Measurements from ENCODE around the gene ZSCAN30.

The ZSCAN30 gene

DNA sequence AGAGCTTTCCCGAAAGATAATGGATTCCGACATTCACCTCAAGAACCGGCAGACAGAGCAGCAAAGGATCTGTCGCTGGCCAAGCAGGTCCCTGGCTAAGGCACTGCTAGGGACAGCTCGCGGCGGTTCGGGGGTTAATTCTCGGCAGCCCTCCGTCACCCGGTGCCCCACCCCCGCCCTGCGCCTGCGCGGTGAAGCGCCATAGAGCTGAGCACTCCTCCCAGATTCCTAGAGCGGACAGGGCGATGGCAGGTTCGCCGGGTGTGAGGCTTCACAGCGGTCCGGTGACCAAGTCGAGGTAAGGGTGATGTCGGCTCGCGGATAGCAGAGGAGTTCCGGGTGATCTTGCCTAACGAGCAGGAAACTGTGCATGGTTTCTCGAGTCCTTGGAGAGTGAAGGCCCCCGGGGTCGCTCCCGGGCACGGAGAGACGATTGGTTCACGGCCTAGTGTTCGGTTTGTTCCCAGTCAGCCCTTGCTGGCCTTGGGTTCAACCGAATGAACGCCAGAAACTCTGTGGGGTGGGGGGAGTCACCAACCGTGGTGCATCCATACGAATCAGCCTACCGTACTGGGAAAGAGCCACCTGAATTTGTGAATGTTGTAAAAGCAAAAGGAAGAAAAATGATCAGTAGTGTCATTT, at the start of gene ZSCAN30:
ZSCAN30 (minus strand) TSS at position 136 of the 642 bp plus-strand sequence. CDS start 25,877 bp downstream, outside the sequence.
- peak; percentile 95 for DNase-seq

DNA sequence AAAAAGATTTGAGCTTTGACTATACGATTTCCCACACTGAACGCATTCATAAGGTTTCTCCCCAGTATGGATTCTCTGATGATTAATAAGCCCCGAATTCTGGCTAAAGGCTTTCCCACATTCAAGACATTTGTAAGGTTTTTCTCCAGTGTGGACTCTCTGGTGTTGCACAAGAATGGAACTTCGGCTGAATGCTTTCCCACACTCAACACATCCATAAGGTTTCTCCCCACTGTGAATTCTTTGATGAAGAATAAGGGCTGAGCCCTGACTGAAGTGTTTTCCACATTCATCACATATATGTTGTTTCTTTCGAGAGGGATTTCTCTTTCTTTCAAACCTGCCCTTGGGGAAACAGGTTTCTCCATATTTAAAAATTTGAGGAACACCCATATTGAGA, 47.3 kb upstream of the ZSCAN30 start:
- DNase-seq: no peak

DNA sequence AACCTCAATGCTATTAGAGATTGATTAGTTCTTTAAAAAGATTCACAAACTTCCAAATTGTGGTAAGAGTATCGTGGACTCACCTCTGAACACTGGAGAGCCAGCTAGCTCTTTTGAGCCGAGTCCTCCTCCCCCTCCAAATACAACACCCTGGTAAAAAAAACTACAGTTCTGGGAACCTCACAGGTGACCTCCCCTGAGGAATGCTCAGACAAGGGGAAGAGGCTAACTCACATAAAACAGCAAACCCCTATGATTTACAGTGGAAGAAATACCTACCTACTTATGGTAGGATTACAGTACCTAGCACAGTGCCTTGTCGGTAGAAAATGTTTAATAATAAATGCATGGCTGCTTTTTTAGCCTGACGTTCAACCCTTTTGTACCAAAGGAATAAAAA, 45.8 kb upstream of the ZSCAN30 start:
- no peak for DNase-seq

DNA sequence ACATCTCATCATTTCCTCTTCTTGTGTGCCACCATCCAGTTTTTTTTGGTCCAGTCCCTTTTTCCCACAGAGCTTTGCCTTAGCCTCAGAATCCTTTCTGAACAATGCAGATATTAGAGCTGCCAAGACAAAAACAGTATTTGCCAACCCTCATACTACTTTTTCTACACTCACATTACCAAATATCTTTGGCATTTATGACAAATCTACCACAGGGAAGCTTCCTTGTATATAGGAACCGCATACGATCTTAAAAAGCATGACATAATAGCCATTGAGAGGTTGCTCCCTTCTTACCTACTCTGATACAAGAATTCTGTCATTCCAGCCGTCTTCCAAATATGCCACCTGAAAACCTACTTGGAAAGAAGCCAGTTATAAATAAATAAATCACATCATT, 44.8 kb upstream of the ZSCAN30 start:
- no peak for DNase-seq

DNA sequence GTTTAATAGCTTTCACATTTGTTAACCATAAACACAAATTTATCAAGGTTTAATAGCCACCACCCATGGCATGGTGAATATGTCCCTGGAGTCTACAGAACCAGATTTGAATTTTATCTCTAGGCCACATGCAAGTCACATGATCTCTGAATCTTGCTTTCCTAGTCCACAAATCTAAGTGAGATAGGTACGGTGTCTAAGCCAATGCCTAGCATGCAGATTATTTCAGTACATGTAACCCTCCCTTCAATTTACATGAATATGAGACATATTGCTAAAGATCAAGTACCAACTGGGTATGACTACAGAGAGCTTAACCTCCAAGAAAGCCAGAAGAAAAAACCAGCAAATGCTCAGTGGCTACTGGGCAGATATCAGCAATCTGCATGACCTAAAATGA, 44.2 kb upstream of the ZSCAN30 start:
- no peak for DNase-seq

DNA sequence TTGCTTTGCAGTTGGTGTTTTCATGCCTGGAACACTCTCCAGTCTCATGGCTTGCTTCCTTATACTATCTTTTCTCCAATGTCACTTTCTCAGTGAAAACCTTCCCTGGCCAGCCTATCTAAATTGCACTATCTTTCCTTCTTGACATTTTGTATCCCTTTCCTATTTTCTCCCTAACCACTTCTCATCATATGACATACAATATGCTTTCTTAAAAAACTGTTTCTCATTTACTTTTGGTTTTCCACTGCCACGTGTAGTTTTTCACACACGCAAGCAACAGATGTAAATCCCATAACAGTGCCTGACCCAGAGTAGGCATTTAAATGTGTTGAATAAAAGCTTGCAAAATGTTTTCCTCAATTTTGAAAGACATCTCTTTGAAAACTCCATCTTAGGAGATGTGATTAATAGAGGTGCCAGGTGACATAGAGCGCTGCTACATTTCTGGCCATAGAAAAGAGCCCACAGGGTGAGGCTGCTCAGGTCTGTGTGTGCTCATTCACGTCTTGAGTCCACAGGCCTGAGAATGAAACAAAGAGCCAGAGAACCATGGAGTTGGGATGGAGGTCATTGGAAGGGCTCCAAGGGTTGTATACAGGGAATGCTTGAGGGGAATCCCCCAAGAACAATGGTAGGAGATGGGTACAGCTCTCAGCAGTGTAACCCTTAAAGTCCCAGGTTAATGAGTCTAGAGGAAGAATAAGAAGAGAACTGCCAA, 41.5 kb upstream of the ZSCAN30 start:
- DNase-seq: no peak

DNA sequence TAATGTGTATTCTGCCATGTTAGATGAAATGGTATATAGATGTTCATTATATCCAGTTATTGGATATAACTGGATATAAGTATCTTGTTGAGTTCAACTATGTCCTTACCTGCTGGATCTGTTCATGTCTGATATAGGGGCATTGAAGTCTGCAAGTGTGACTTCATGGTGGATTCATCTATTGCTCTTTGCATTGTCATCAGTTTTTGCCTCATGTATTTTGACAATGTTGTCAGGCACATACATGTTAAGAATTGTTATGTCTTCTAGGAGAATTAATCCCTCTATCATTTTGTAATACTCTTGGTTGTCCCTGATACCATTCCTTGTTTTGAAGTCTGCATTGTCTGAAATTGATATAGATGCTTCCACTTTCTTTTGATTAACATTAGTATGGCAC, 38.8 kb upstream of the ZSCAN30 start:
- DNase-seq: no peak

DNA sequence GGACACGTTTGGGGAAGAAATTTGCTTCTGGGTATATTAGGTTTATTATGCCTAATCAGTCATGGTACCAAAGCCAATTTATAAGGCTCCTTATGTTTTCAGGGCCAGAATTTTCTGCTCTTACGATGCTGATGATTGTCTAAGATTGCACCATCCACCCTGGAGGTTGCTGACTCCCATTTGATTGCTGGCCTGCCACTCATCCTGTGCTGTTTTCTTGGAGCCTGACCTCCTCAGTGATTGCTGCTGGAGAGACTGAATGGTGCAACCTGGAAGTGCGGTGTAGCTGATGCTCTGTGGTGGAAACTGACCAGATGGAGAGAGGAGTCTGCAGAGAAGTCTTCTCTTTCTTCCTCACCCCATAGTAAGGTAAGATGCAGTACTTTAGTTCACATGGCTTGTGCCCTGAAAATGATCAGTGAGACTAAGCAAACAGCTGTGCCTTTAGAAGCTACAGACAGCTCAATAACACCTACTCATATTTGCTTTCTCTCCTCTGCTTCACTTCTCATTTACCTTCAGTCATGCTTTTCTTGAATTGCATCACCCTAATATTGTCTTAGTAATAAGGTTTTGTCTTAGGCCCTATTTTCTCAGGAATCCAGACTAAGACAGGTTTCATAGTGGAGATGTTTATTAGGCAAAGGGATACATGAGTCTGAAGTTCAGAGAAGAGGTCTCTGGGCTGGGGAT, 36.8 kb upstream of the ZSCAN30 start:
- no peak for DNase-seq

DNA sequence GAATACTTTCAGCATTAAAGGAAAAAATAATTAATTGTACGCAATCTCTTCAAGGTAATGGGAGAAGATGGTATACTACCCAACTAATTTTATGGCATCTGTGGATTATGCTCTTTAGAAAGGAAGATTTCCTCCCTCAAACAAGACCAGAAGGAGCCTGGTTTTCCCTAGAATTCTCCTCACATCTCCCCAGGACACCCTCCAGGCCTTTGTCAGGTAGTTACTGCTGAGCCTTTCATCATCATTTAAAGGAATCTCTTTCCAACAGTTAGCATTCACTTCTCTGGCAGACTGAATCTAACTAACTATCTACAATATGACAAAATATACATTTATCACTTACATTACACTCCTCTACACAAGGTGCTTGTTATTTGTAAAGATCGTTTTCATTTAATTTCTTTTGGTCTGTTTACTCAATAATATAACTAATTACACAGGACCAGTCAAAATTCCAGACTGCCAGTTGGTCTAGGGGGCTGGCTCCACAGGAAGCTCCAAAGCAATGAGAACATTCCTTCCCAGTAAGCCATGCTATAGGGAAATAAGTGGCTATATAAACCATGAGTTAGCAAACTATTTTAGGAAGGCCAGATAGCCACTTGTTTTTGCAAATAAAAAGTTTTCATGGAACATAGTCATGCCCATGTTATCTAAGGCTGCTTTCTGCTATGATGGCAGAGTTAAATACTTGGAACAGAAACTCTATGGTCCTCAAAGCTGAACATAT, 35.1 kb upstream of the ZSCAN30 start:
- no peak for DNase-seq

DNA sequence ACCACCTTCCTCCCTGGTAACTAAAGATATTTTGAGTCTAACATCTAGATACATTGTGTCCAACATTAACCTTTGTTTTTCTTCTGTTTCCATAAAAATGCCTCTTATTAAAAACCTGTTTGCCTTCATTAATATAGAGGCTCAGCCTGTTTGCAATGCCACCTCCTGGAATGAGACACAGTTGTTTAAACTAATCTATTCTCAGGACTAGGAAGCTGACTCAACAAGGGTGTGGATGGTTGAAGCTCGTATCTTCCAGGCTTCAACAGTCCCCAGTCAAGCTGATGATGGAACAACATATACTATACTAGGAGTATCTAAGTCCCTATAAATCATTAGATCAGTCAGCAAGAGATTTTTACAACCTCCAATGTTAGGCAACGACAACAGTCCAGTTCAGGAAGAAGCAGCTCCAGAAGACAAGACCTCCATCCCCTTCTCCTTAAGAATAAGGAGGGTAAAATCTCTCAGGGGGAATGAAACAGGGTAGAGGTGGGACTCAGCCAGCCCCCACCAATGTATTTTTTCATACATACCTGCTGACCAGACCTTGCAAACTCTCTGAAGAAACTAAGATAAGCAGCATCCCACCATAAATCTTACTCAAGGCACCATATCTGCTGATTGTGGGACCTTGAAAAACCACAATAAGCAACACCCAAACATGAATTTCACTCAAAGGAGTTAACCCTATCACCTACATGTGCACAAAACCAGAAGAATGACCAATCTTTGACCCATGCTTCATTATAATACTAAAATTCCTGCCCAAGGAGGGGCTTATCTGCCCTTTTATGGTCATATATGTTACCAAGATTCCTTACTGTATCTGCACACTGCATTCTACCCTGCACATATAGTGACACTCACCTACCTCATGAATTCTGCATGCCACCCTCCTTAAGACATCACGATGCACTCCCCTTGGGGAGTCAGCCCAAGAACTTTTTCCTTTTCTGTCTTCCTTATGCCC, 32.7 kb upstream of the ZSCAN30 start:
- DNase-seq: no peak

DNA sequence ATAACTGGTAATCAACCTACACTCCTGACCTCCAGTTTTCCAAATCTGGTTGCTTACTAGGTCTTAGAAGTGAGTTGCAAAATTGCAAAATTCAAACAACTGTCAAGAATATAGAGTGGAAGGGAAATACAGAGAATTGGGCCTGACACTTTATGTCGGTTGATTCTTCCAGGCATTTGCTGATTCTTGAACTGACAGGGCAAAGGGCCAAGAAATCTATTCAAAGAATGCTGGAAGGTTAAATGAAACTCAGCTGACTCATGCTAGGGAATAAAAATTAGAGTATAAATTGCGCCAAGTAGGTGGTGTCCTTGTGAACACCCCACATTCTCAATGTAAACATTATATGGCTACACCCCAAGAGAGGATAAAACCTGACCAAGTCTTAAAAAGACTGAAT, 21.5 kb upstream of the ZSCAN30 start:
- no peak for DNase-seq

DNA sequence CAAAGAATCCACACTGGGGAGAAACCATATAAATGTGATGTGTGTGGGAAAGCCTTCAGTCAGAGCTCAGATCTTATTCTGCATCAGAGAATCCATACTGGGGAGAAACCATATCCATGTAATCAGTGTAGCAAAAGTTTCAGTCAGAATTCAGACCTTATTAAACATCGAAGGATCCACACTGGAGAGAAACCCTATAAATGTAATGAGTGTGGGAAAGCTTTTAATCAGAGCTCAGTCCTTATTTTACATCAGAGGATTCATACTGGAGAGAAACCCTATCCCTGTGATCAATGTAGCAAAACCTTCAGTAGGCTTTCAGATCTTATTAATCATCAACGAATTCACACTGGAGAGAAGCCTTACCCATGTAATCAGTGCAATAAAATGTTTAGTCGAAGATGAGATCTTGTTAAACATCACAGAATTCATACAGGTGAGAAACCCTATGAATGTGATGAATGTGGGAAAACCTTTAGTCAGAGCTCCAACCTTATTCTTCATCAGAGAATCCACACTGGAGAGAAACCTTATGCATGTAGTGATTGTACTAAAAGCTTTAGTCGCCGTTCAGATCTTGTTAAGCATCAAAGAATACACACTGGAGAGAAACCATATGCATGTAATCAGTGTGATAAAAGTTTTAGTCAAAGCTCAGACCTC, 16.7 kb upstream of the ZSCAN30 start:
- DNase-seq: no peak

DNA sequence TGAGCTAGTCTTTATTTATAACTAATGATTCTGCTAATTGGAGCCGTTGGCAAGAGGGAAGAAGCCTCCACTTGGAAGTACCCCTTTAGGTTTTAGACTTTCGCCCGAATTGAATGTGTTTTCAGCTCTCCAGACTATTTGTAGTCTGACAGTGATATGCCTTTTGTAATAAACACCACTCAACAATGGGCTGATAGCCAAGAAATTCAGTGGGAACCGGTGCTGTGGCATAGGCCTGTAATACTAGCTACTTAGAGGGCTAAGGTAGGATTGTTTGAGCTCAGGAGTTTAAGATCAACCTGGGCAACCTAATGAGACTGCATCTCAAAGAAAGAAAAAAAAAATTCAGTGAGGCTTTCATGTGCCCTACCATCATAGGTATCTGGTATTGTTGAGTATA, 13.6 kb upstream of the ZSCAN30 start:
- no peak for DNase-seq

DNA sequence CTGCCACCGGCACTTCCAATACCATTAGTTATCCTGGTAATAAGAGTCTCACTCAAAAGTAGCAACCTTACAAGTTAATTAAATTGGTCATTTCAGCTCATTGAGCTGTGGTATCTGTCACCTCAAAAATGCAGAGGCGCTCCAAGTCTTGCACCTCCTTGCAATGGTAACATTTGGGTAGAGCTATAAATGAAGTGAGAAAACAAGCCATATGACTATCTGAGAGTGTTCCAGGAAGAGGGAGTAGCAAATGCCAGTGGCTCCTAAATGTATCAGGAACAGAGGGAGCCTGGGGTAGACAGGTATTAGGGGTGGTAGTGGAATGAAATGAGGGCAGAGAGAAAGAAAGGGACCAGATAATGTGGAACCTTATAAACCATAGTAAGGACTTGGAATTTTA, 6.0 kb upstream of the ZSCAN30 start:
- no peak for DNase-seq

DNA sequence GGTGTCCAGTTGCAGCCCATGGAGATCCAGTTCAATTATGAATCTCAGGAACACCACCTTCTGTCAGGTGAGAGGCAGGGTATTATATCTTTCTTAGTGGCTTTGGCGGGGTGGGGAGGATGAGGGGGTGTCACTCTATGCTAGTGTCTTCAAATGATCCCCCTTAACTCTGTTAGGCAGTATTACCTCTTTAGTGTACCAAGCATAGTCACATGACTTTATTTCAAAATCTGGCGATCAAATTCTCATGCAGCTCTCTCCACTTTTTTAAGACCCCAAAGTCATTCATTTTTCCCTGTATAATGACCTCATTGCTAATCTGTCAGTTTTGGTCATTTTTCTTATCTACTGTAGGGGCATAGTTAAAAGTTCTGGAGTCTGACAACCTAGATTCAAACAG, 1.1 kb upstream of the ZSCAN30 start:
- no peak for DNase-seq

DNA sequence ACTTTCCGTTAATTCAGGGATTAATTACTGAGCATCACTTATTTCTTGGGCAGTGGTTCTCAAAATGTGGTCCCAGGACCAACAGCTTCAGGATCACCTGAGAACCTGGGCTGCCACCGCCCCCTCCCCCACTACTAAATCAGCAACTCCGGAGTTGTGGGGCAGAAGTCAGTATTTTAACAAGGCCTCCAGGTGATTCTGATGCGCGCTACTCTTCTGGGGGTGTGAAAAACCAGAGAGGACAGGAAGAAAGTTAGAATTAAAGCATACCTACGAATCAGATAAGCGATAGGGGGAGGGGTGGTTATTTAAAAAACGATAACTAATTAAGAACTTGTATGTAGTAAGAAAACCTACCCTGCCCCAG, 319 bp downstream of the ZSCAN30 start:
- DNase-seq: no peak

DNA sequence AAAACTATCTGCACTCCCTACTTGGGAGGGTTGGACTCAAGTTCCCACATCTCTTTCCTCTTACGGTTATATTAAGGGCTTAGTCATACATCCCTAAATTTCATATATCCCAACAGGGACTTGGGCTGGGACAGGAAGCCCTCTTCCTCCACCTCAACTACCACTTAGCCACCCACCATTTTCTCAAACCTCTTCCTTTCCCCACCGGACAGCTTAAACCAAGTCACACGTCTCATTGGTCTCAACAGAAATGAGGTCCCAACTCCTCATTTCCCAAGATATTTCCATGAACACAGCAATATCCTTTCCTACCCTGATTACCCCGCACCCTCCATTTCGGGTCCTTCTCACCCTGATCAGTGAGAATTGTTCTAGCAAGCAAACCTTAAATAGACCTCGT, 736 bp downstream of the ZSCAN30 start:
- no peak for DNase-seq

DNA sequence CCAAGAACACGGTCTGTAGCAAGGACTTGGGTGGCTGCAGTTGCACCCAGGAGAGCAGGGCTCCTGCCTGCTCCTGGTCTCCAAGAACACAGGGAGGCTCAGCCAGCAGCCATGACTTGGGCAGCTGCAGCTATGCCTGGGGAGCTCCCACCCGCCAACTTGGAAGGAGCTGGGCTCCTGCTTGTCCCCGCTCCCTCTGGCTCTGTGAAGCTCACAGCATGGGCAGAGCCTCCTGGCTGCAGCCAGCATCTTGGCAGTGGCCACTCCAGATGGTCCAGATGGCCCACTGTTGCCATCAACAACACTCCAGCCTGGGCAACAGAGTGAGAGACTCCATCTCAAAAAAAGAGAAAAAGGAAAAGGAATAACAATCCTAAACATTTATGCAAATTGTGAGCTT, 5.2 kb downstream of the ZSCAN30 start:
- no peak for DNase-seq

DNA sequence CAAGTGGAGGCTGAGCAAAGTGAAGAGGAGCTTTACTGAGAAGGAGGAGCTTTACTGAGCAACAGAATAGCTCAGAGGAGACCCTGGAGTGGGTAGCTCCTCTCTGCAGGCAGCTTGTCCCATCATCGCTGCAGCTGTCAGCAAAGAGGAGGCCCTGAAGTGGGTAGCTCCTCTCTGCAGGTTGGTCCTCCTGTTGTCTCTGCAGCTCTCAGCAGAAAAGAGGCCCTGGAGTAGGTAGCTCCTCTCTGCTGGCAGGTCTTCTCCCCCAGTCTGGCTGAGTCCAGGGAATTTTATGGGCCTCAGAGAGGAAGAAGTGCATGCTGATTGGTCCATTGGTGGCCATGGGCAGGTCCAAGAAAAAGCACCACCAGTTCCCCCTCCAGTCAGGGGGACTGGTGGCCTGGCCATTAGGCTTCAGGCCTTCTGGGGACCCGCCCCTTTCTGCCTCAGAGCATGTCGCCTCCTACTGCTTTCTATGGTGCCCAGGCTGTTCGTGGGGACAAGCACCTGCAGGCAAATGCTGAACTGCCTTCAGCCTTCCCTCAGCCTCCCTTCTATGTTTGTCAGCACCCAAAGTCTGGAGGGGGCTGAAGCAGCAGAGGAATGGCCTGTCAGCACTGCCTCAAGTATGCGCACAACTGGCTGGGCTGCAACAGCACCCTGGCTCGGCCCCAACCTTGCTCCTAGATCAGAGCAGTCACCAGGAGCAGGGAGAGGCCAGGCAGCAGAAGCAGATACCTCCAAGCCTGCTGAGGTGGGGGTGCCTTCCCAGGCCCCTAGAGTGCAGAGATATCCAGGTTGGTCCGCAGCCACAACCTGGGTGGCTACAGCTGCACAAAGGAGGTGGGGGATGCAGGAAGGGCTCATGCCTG, 5.9 kb downstream of the ZSCAN30 start:
- no peak for DNase-seq

DNA sequence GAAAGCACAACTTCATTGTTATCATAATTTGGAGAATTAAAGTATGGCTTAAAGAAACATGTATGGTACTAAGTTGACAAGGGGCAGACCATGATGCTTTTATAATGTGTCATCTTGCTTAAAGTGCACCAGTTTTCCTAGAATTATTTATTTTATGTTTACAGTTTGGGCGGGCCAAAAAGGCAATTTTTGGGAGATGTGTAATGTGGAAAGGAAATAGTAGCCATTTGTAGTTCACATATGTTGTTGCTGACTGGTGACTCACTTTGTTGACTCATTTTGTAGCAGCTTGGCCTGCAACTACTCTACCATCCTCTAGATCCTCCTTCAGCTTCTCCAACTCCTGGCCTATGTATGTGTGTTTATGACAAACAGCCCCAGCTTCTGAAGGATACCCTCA, 7.7 kb downstream of the ZSCAN30 start:
- no peak for DNase-seq

DNA sequence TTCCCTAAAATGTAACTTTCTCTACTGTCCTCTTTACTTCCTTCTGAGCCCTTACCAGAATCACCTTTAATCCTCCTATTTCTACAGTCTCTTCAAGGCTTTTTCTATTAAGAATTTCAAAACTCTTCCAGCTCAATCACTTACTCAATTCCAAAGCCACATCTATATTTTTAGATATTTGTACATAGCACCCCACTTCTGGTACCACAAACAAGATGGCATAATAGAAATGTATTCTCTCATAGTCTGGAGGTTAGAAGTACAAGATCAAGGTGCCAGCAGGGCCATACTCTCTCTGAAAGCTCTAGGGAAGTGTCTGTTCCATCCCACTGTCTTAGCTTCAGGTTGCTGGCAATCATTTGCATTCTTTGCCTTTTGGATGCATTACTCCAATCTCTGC, 11.1 kb downstream of the ZSCAN30 start:
- DNase-seq: no peak

Measured in activated effector memory CD4-positive, alpha-beta T cell treated with Interleukin-2 at 50 U/mL for 16 hours (primary cell).